RWPE2 (cell line): Measurements from ENCODE around the gene NCS1.
A peak's percentile ranks its signal among the peaks of the same experiment; 100 is the strongest.

ENCODE experiments used
- ATAC-seq: fragments of 200-7000 bp; cut with Tn5 transposase; 3 replicates; pipeline ENCODE4 v1.9.1; 2021; ENCODE audit warnings: low read depth
- DNase-seq: peaks from one replicate; pipeline ENCODE4 v3.0.0-alpha.2; 2020; ENCODE audit warnings: low spot score
- H3K27ac ChIP-seq: fragments of 450-650 bp; 2 replicates; pipeline ENCODE4 v1.5.1; 2017; ENCODE audit warnings: mild to moderate bottlenecking; ENCODE audit not compliant: poor library complexity, severe bottlenecking
- H3K27me3 ChIP-seq: fragments of 250-450 bp; sonication (Bioruptor Pico); 2 replicates; pipeline ENCODE4 v1.5.1; 2021; ENCODE audit warnings: mild to moderate bottlenecking, moderate library complexity; ENCODE audit not compliant: insufficient read depth, poor library complexity, severe bottlenecking
- H3K36me3 ChIP-seq: fragments of 250-450 bp; sonication (Bioruptor Pico); 2 replicates; pipeline ENCODE4 v1.5.1; 2020; ENCODE audit warnings: low read depth, mild to moderate bottlenecking, moderate library complexity
- H3K4me1 ChIP-seq: fragments of 250-450 bp; sonication (Bioruptor Pico); 2 replicates; pipeline ENCODE4 v1.5.1; 2021; ENCODE audit warnings: mild to moderate bottlenecking, moderate library complexity; ENCODE audit not compliant: insufficient read depth, poor library complexity, severe bottlenecking
- H3K4me3 ChIP-seq: fragments of 250-450 bp; sonication (Bioruptor Pico); 2 replicates; pipeline ENCODE4 v1.5.1; 2021; ENCODE audit warnings: mild to moderate bottlenecking, moderate library complexity; ENCODE audit not compliant: severe bottlenecking
- H3K9me3 ChIP-seq: fragments of 250-450 bp; sonication (Bioruptor Pico); 2 replicates; pipeline ENCODE4 v1.5.1; 2021; ENCODE audit warnings: mild to moderate bottlenecking, moderate library complexity; ENCODE audit not compliant: severe bottlenecking
- TF ChIP-seq, protein P1 (sequence below): fragments of 450-650 bp; IDR thresholded peaks from one replicate; pipeline ENCODE4 v1.5.1; 2017; ENCODE audit warnings: mild to moderate bottlenecking, moderate library complexity; ENCODE audit not compliant: poor library complexity, severe bottlenecking

NCS1 gene

DNA sequence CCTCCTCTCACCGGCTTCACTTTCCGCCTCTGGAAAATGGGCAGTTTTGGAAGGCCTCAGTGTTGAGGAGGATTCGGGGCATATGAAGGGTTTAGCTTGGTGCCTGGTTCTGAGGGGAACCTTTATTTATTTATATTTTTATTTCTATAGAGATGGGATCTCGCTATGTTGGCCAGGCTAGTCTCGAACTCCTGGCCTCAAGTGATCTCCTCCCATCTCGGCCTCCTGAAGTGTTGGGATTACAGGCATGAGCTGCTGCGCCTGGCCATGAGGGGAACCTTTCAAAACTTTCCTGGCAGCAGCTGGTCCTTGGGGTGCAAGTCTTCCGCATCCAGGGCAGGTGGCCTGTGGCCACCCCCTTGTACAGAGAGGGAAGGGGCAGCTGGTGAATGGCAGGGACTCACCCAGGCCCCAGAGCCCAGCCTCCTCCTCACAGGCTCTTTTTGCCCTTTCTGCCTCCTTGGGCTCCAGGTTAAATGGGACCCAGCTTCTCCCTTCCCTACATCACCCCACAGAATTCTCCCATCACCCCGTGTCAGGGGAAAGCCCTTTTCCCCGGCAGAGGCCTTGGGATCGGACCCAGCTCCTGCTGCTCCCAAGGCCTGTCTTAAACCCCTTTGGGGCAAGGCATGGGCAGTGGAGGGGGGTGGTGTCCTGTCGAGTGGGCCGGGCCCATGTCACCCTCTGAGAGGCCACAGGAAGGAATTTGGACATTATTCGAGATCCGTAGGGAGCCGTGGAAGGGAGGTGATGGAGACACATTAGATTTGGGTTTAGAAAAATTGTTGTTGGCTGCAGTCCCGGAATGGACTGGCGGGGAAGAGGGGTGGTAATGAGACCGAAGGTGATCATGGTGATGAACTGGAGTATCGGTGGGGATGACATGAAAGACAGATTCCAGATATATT is 5.9 kb downstream of the NCS1 start:
- Histone ChIP-seq H3K4me1 (peaks cover 2% of the 10 kb centered on the region), H3K27me3 (no peaks in the 10 kb centered on the region), H3K4me3 (no peak overlapping the region), H3K9me3 (no peaks in the 10 kb centered on the region), H3K27ac (no peak overlapping the region), H3K36me3 (peaks cover 6% of the 10 kb centered on the region; the same call in 1 of the 2 replicates)
- TF ChIP-seq, protein P1, sequence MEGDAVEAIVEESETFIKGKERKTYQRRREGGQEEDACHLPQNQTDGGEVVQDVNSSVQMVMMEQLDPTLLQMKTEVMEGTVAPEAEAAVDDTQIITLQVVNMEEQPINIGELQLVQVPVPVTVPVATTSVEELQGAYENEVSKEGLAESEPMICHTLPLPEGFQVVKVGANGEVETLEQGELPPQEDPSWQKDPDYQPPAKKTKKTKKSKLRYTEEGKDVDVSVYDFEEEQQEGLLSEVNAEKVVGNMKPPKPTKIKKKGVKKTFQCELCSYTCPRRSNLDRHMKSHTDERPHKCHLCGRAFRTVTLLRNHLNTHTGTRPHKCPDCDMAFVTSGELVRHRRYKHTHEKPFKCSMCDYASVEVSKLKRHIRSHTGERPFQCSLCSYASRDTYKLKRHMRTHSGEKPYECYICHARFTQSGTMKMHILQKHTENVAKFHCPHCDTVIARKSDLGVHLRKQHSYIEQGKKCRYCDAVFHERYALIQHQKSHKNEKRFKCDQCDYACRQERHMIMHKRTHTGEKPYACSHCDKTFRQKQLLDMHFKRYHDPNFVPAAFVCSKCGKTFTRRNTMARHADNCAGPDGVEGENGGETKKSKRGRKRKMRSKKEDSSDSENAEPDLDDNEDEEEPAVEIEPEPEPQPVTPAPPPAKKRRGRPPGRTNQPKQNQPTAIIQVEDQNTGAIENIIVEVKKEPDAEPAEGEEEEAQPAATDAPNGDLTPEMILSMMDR, result no peak
- DNase-seq (peak; percentile 39), ATAC-seq (no peak)

DNA sequence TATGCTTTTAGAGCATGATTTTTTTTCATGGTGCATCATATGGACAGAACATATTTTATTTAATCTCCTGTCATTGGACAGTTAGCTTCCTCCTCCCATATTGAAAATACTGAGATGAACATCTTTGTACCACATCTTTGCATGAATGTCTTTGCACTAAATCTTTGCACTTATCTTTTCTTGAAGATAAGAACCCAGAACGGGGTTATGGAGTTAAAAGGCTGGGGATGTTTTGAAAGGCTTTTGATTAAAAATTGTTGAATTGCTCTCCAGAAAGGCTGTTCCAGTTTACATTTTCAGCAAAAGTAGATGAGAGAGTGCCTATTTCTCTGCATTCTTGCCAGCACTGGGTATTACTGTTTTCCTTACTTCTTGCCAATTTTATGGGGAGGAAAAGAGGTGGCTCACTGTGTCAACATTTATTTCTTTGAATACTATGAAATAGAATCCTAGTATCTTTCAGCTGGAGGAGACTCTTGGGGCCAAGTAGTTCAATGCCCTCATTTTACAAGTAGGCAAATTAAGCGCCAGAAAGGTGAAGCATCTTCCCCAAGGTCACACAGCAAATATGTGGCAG is 7.2 kb downstream of the NCS1 start:
- Histone ChIP-seq H3K27me3 (no peaks in the 10 kb centered on the region), H3K36me3 (peaks cover 6% of the 10 kb centered on the region; the same call in 1 of the 2 replicates), H3K27ac (no peak overlapping the region), H3K9me3 (no peaks in the 10 kb centered on the region), H3K4me1 (peaks cover 3% of the 10 kb centered on the region), H3K4me3 (no peak overlapping the region)
- TF ChIP-seq, protein P1, result no peak
- DNase-seq (no peak), ATAC-seq (no peak)

DNA sequence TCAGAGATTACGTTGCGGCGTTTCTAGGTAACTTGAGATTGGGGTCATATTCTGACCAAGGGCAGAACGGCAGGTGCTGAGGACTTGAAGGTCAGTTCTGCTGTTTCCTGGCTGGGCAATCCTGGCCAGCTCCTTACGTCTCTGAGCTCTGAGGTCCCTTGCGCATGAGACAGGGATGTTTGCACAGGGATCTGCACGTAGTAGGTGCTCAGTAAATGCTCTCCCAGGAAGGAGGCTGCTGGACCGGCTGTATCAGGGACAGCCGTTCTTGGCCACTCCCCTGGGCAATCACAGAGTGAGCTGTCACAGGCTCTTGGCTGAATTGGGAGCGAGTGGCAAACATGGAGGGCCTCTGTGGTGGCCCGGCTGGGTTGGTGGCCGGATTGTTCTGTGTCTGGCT is 8.3 kb downstream of the NCS1 start:
- H3K4me1 ChIP-seq, result peaks cover 3% of the 10 kb centered on the region
- no peaks in the 10 kb centered on the region for H3K9me3 ChIP-seq
- no peaks in the 10 kb centered on the region for H3K27me3 ChIP-seq
- H3K4me3 ChIP-seq, result no peak overlapping the region
- H3K27ac ChIP-seq, result no peak overlapping the region
- ATAC-seq, result no peak
- TF ChIP-seq, protein P1, result no peak
- peak; percentile 18 for DNase-seq
- peaks cover 6% of the 10 kb centered on the region; the same call in 1 of the 2 replicates for H3K36me3 ChIP-seq

DNA sequence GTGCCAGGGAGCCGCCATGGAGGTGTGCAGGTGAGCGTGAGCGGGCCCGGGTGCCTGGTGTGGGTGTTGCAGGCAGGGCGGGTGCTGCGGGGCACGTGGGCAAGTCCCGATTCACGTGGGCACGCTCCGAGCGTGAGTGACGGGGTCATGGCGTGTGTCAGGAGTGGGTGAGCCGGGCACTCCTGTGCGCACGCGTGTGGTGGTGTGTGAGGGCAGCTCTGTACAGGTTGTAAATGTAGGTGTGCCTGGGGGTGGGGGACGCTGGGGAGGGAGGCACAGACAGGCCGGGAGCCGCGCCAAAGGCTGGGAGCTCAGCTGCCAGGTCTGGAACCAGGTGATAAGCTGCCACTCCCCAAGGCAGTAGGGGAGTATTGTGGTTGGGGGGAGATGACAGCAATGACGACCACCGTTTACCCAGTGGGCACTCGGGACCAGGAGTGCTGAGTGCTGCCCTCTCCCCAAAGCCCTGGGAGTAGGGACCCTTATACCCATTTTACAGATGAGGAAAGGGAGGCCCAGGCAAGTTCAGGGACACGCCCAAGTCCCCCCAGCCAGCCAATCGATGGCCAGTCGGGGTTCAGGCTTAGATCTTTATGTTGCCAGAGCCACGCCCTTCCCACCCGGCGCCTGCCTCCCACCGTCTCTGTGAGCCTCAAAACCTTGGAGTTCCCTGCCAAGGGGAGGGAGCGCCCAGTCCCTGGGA is 9.6 kb downstream of the NCS1 start:
- DNase-seq (peak; percentile 65), ATAC-seq (no peak)
- Histone ChIP-seq H3K36me3 (0 out of 2 replicates have a peak, but pooled peaks cover 3% of the 10 kb centered on the region), H3K27me3 (no peaks in the 10 kb centered on the region), H3K9me3 (no peaks in the 10 kb centered on the region), H3K27ac (no peak overlapping the region), H3K4me3 (no peak overlapping the region), H3K4me1 (peaks cover 3% of the 10 kb centered on the region)
- TF ChIP-seq, protein P1, result no peak
